GM18861 (cell line): ENCODE measurements around the gene PPP4R1.

ENCODE experiments used
- ATAC-seq: cut with Tn5 transposase; IDR thresholded peaks from one replicate; pipeline ENCODE4 v1.9.1; 2021; ENCODE audit not compliant: unreplicated experiment

The PPP4R1 gene

GRCh38 chr18:9550429-9550828 is 63.9 kb downstream of the PPP4R1 start:
- ATAC-seq: no peak

GRCh38 chr18:9549405-9549804 is 65.0 kb downstream of the PPP4R1 start:
- no peak for ATAC-seq

- ATAC-seq: no peak
Observed at GRCh38 chr18:9547782-9548181, 66.6 kb downstream of the PPP4R1 start.

GRCh38 chr18:9546468-9546867 is 67.9 kb downstream of the PPP4R1 start:
- ATAC-seq: no peak

- ATAC-seq: no peak
Observed at GRCh38 chr18:9545029-9545428, 69.3 kb downstream of the PPP4R1 start.

GRCh38 chr18:9542924-9543323 is 71.4 kb downstream of the PPP4R1 start:
- no peak for ATAC-seq

- ATAC-seq: no peak
Observed at GRCh38 chr18:9539938-9540337, 74.4 kb downstream of the PPP4R1 start.

- ATAC-seq: no peak
Observed at GRCh38 chr18:9539283-9539682, 75.1 kb downstream of the PPP4R1 start.

- ATAC-seq: no peak
Observed at GRCh38 chr18:9537677-9538076, 76.7 kb downstream of the PPP4R1 start.

- ATAC-seq: no peak
Observed at GRCh38 chr18:9536354-9537152, 77.8 kb downstream of the PPP4R1 start.

GRCh38 chr18:9535430-9535991 is 78.8 kb downstream of the PPP4R1 start:
- ATAC-seq: no peak

GRCh38 chr18:9534844-9535243 is 79.5 kb downstream of the PPP4R1 start:
- no peak for ATAC-seq

- no peak for ATAC-seq
Observed at GRCh38 chr18:9531791-9532410, 82.5 kb downstream of the PPP4R1 start.

GRCh38 chr18:9530226-9531009 is 83.9 kb downstream of the PPP4R1 start:
- no peak for ATAC-seq

GRCh38 chr18:9526458-9526857 is 87.9 kb downstream of the PPP4R1 start:
- no peak for ATAC-seq

GRCh38 chr18:9522952-9523351 is 91.4 kb downstream of the PPP4R1 start:
- no peak for ATAC-seq

GRCh38 chr18:9521770-9522169 is 92.6 kb downstream of the PPP4R1 start:
- ATAC-seq: no peak

- no peak for ATAC-seq
Observed at GRCh38 chr18:9520666-9521065, 93.7 kb downstream of the PPP4R1 start.

- ATAC-seq: no peak
Observed at GRCh38 chr18:9519399-9519798, 95.0 kb downstream of the PPP4R1 start.

GRCh38 chr18:9517869-9518268 is 96.5 kb downstream of the PPP4R1 start:
- ATAC-seq: no peak

GRCh38 chr18:9516437-9517064 is 97.8 kb downstream of the PPP4R1 start:
- ATAC-seq: no peak
